Common myeloid progenitor, CD34-positive (primary cell): Measurements from ENCODE around the gene HLA-DMB.
A peak's percentile ranks its signal among the peaks of the same experiment; 100 is the strongest.

Experiments
- CTCF ChIA-PET: fragments of 350-600 bp; sonication (Branson Sonifier 250); formaldehyde crosslinking; loops from one replicate; lab custom pipeline; 2021; ENCODE audit warnings: antibody characterized with exemption; lab: Charles Lee
- POLR2A ChIA-PET: fragments of 350-600 bp; sonication (Branson Sonifier 250); formaldehyde crosslinking; loops from one replicate; lab custom pipeline; 2021; ENCODE audit warnings: antibody characterized with exemption; lab: Charles Lee
- DNase-seq, 3 donors: peaks; one replicate each; pipeline versions ENCODE4 v3.0.0 to v3.0.0-alpha.2; 2013
- H3K27ac ChIP-seq, 2 experiments: 1 replicate in 1 of 2; 2 replicates in 1 of 2; pipeline ENCODE4 v1.7.0; 2013; ENCODE audit warnings: inconsistent platforms in 2 of 2, low read length in 2 of 2, mild to moderate bottlenecking in 2 of 2, low read depth in 1 of 2, moderate library complexity in 1 of 2; ENCODE audit not compliant: severe bottlenecking in 2 of 2, insufficient read depth in 1 of 2, poor library complexity in 1 of 2
- H3K27me3 ChIP-seq, 5 experiments: replicated peaks in 2 of 5; 1 replicate in 3 of 5; 2 replicates in 2 of 5; pipeline versions ENCODE4 v1.6.1 to v1.7.0; 2013; ENCODE audit warnings: low read length in 4 of 5, mild to moderate bottlenecking in 2 of 5, moderate library complexity in 2 of 5, inconsistent platforms in 1 of 5; ENCODE audit not compliant: insufficient read depth in 5 of 5, control insufficient read depth in 4 of 5
- H3K36me3 ChIP-seq, 4 experiments: 1 replicate in 2 of 4; 2 replicates in 2 of 4; pipeline versions ENCODE4 v1.6.1 to v1.7.0; 2013; ENCODE audit warnings: low read length in 3 of 4, control low read depth in 1 of 4, mild to moderate bottlenecking in 1 of 4; ENCODE audit not compliant: control insufficient read depth in 4 of 4, insufficient read depth in 4 of 4
- H3K4me1 ChIP-seq, 4 experiments: 1 replicate in 3 of 4; 2 replicates in 1 of 4; pipeline versions ENCODE4 v1.6.1 to v1.7.1; 2013; ENCODE audit warnings: low read length in 3 of 4, mild to moderate bottlenecking in 3 of 4, control low read depth in 1 of 4, inconsistent platforms in 1 of 4, moderate library complexity in 1 of 4; ENCODE audit not compliant: control insufficient read depth in 4 of 4, insufficient read depth in 4 of 4; ENCODE audit errors: control extremely low read depth in 1 of 4
- H3K4me3 ChIP-seq, 7 experiments: 1 replicate in 4 of 7; 2 replicates in 3 of 7; pipeline versions ENCODE4 v1.5.1 to v1.7.0; 2013; ENCODE audit warnings: mild to moderate bottlenecking in 7 of 7, low read length in 6 of 7, moderate library complexity in 6 of 7, inconsistent platforms in 2 of 7, low read depth in 2 of 7, control low read depth in 1 of 7; ENCODE audit not compliant: insufficient read depth in 4 of 7, control insufficient read depth in 1 of 7; ENCODE audit errors: extremely low read depth in 1 of 7
- H3K9me3 ChIP-seq, 5 experiments: 1 replicate in 4 of 5; 2 replicates in 1 of 5; pipeline versions ENCODE4 v1.6.1 to v1.7.1; 2013; ENCODE audit warnings: low read length in 4 of 5, mild to moderate bottlenecking in 2 of 5, inconsistent platforms in 1 of 5, low read depth in 1 of 5, moderate library complexity in 1 of 5; ENCODE audit not compliant: control insufficient read depth in 4 of 5, insufficient read depth in 2 of 5; ENCODE audit errors: control extremely low read depth in 1 of 5
- WGBS: methylation state at CpG from one replicate; pipeline ENCODE4 v1.1.5; 2013; ENCODE audit not compliant: insufficient coverage; 5-methylcytosine and 5-hydroxymethylcytosine counted together

HLA-DMB gene

DNA sequence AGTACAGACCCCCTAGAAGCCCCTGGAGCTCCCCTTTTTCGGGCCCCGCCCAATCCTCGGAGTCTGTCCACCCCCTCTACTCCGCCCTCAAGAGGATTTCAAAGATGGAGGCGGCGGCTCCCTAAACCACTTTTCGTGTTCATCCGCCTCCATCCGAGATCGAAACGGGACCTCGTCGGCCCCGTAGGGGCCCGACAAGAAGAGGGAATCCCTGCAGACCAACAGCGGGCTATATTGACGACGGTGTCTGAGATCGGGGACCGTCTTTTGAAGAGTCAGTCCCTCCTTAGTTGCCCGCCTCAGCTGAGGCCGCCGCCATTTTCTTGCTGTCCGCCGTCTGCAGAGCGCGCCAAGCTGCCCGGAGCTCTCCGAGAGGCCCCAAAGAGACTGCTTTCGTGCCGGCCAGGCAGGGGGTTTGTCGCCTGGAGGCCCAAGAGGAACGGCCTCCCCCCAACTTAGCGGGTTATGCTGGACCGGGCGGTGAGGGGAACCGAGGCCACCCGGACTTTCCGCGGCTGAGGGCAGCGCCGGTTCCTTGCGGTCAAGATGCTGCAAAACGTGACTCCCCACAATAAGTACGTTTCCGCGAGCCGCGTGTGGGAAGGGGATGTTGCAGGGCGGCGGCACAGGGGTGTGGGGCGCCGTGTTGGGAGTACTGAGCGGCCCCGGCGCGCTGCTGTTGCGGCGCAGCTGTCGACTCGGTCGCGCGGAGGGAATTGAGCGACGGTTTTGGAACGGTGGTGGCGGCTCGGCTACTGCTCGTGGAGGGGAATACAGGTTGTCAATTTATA, 31.7 kb upstream of the HLA-DMB start:
- H3K4me1 ChIP-seq: peaks cover 13 to 56% (median 47%) of the 10 kb centered on the region in 4 experiments
- H3K36me3 ChIP-seq: peaks cover 21 to 53% (median 41%) of the 10 kb centered on the region in 4 experiments
- H3K27ac ChIP-seq: peak overlapping the region; percentile 78 to 87
- WGBS: 0% methylated on average over 55 of the region's 70 CpGs
- H3K27me3 ChIP-seq: no peaks in the 10 kb centered on the region
- CTCF ChIA-PET: interaction anchor here (0.6 to 19.5 kb wide), 15 partner anchors 9 to 844 kb away, joined by 3 to 346 read pairs (median 4); partner anchors contain the start of genes HLA-DMA, PSMB8, PSMB9 and TAP1
- peak overlapping the region; percentile 90 to 100 (median 97) for H3K4me3 ChIP-seq
- no peak for DNase-seq
- POLR2A ChIA-PET: interaction anchor here (0.5 to 9.6 kb wide), 21 partner anchors 8 to 1431 kb away, joined by 3 to 149 read pairs (median 7); partner anchors contain the start of genes DDX39B, HLA-DMA, HLA-DMB and PSMB9
- no peaks in the 10 kb centered on the region for H3K9me3 ChIP-seq

DNA sequence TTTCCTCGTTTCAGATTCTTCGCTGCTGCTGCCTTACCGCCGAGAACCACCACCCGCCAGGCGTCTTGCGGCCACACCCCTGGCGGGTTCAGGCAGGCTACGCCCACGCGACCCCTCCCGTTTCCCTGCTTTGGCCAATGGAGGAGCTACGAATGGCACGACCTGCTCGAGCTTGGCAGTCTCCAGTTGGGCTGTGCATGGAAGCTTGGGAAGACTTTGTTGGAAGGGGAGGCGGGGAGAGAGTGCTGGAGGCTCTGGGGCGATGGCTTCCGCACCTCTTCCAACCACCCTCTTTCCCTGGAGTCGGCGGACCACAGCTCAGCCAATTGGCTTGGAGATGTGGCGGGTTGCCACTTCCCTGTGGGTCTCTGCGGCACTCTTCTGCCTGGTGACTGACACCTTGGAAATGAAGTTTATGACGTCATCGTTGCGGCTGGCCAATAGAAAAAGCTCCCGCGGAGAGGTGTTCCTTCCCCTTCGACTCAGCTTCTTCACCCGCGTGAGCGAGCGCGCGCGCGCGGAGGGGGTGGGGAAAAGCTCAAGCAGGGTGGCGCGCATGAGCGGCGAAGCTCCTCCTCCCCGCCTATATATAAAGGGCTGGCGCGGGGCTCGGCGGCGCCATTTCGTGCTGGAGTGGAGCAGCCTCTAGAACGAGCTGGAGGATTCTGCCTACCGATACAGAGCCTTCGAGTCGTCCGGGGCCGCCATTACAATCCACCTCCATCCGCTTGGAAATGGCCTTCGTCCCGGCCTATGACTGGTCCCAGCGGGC, 30.9 kb upstream of the HLA-DMB start:
- Histone ChIP-seq H3K4me1 (peaks cover 21 to 64% (median 54%) of the 10 kb centered on the region in 4 experiments), H3K4me3 (peak overlapping the region; percentile 90 to 100 (median 98)), H3K27me3 (no peaks in the 10 kb centered on the region), H3K27ac (peak overlapping the region; percentile 98 to 100), H3K9me3 (no peaks in the 10 kb centered on the region), H3K36me3 (peaks cover 15 to 45% (median 33%) of the 10 kb centered on the region in 4 experiments)
- POLR2A ChIA-PET: interaction anchor here (0.6 to 9.6 kb wide), 25 partner anchors 8 to 1430 kb away, joined by 3 to 149 read pairs (median 5); partner anchors contain the start of genes DDX39B, HLA-DMA, HLA-DMB and HLA-DRA
- peak; percentile 100 for DNase-seq
- 0% methylated on average over 30 of the region's 58 CpGs for WGBS
- CTCF ChIA-PET: interaction anchor here (0.6 to 19.5 kb wide), 19 partner anchors 8 to 843 kb away, joined by 3 to 346 read pairs (median 4); partner anchors contain the start of genes HLA-DMA, PSMB8, PSMB9 and TAP1

DNA sequence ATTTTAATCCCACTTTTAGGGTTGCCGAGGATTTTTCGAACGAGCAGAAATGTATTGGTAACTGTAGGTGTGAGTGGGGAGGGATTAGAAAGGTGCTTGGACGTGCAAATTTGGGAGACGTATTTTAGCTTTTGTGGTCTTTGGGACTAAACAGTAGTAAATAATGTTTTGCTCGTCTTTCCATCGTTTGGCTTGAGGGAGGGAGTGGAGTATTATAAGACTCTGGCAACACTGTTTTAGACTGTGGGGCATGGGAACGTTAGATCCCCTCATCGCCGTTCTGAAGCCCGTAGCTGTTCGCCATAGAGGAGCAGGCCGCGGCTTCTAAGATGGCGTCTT, 30.4 kb upstream of the HLA-DMB start:
- 2% methylated on average over 14 of the region's 15 CpGs for WGBS
- peaks cover 25 to 70% (median 57%) of the 10 kb centered on the region in 4 experiments for H3K4me1 ChIP-seq
- H3K36me3 ChIP-seq: peaks cover 9 to 39% (median 28%) of the 10 kb centered on the region in 4 experiments
- H3K27ac ChIP-seq: peak overlapping the region; percentile 98 to 100
- no peaks in the 10 kb centered on the region for H3K9me3 ChIP-seq
- ChIA-PET CTCF (interaction anchor here (0.6 to 19.5 kb wide), 14 partner anchors 9 to 133 kb away, joined by 3 to 346 read pairs (median 5); partner anchors contain the start of genes HLA-DMA, HLA-DMB, PSMB8 and PSMB9), POLR2A (interaction anchor here (0.6 to 9.6 kb wide), 16 partner anchors 8 to 783 kb away, joined by 3 to 149 read pairs (median 8); partner anchors contain the start of genes HLA-DMA, HLA-DMB, RPS18 and VPS52)
- peak overlapping the region; percentile 54 to 98 (median 97) for H3K4me3 ChIP-seq
- no peaks in the 10 kb centered on the region for H3K27me3 ChIP-seq
- DNase-seq: no peak

DNA sequence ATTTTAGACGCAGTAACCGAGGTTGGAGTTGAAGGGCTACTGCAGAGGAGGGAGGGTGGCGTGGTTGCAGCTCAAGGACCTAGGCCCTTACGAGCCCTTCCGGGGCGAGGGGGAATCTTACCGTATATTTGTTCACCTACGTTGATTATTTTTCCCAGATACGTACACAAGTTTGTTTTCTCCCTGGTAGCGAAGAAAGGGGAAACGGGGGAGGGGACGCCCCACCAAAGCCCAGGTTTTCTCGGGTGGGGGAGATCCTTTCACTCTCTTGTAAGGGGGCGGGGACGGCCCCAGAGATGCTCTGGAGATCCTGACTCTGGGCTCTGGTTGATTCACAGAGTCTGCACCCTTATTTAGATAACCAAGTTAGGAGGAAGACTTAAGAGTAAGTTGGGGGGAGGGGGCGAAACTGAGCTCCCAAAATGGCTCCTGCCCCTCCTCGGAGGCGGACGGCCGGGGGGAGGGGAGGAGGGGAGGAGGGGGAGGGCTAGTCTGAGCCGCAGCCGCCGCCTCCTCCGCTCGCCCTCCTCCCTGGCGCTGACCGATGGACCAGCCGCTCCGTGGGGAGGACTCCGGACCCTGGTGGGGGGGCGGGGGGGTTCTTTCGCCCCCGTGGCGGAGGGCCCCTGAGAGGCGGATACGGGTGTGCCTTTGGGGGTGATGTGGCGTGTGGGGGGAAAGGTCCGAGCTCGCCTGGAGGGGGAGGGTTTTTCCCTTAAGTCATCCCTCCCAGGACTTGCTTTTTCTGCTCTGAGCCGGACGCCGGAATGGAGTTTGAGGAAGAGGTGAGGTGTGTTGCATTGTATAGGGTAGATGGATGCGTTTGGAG, 29.8 kb upstream of the HLA-DMB start:
- CTCF ChIA-PET: interaction anchor here (0.6 to 19.5 kb wide), 9 partner anchors 9 to 126 kb away, joined by 3 to 346 read pairs (median 16); partner anchors contain the start of genes HLA-DMA, HLA-DMB and PSMB8

DNA sequence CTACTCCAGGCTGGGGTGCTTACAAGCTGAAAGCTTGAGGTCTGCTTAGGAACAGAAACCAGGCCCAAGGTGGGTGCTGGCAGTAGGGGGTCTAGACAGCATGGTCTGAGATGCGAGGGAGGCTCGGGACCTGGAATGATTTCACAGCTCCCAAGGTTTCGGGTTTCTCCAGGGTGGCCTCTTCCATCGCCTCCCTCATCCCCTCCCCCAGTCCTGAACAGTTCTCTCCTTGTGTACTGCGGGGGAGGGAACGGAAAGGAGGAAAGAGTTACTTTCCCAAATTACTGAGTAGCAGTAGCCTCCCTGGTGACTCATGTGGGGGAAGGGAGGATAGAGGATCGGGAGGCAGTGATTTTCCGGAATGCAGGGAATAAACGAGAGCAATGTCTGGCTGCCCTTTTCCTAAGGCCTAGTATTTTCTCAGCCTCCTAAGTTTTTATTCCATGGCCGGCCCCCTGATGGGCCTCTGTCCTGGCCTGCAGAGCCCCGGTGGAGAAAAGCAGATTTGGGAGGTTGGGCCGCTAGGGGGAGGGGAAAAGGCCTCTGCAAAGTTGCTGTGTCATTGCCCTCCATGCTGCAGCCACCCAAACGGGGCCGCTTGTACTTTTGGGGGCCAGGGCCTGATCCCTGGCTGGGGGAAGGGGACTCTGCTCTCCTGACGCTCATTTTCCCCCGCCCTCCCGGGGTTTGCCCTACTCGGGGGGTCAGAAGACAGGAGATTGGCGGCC, 29.0 kb upstream of the HLA-DMB start:
- H3K27me3 ChIP-seq: no peaks in the 10 kb centered on the region
- H3K36me3 ChIP-seq: peaks cover 2 to 26% (median 17%) of the 10 kb centered on the region in 4 experiments
- CTCF ChIA-PET: interaction anchor here (0.6 to 19.5 kb wide), 8 partner anchors 8 to 125 kb away, joined by 3 to 346 read pairs (median 17); partner anchors contain the start of genes HLA-DMA, HLA-DMB and PSMB8
- H3K4me3 ChIP-seq: peak overlapping the region; percentile 54 to 97 (median 97)
- no peaks in the 10 kb centered on the region for H3K9me3 ChIP-seq
- peak; percentile 88 to 96 (median 95) for DNase-seq
- H3K27ac ChIP-seq: peak overlapping the region; percentile 98 to 100
- whole genome bisulfite sequencing: 0% methylated on average over 8 of the region's 19 CpGs
- peaks cover 24 to 69% (median 54%) of the 10 kb centered on the region in 4 experiments for H3K4me1 ChIP-seq
- POLR2A ChIA-PET: interaction anchor here (2.9 to 9.6 kb wide), 2 partner anchors 11 to 17 kb away, joined by 26 to 149 read pairs; partner anchors contain the start of gene HLA-DMA

More for the DNA sequence above, 29.8 kb upstream of the HLA-DMB start:
- POLR2A ChIA-PET: interaction anchor here (0.6 to 9.6 kb wide), 8 partner anchors 10 to 221 kb away, joined by 3 to 149 read pairs (median 22); partner anchors contain the start of genes HLA-DMA and HLA-DMB
- H3K27me3 ChIP-seq: no peaks in the 10 kb centered on the region
- DNase-seq: peak; percentile 78 to 88 (median 84)
- peak overlapping the region; percentile 54 to 98 (median 97) for H3K4me3 ChIP-seq
- peaks cover 4 to 33% (median 22%) of the 10 kb centered on the region in 4 experiments for H3K36me3 ChIP-seq
- 0% methylated on average over 15 of the region's 43 CpGs for WGBS
- H3K4me1 ChIP-seq: peaks cover 28 to 72% (median 58%) of the 10 kb centered on the region in 4 experiments
- H3K9me3 ChIP-seq: no peaks in the 10 kb centered on the region
- peak overlapping the region; percentile 98 to 100 for H3K27ac ChIP-seq
